Right atrium auricular region (tissue), 2 donors: Measurements from ENCODE around the gene RPS27A. TPM values are rescaled to one million over a fixed set of nuclear protein-coding genes. Genes with fewer than 3 reads are reported as not detected.

Experiments used
- DNase-seq: peaks from one replicate; pipeline ENCODE4 v3.0.0-alpha.2; 2019; ENCODE audit warnings: low spot score
- H3K27ac ChIP-seq, 2 donors: fragments of 200-600 bp; sonication (generic); 1 replicate in 1 of 2; 2 replicates in 1 of 2; pipeline ENCODE4 v1.5.1; 2016 to 2019
- H3K27me3 ChIP-seq, 2 donors: fragments of 200-600 bp; sonication (generic); one replicate each; pipeline versions ENCODE4 v1.5.1 to v1.6.0; 2017 to 2019
- H3K36me3 ChIP-seq: fragments of 200-600 bp; sonication (generic); one replicate; pipeline ENCODE4 v1.5.1; 2016
- H3K4me1 ChIP-seq, 2 donors: fragments of 200-600 bp; sonication (generic); one replicate each; pipeline versions ENCODE4 v1.5.1 to v1.6.0; 2017 to 2019
- H3K4me3 ChIP-seq, 2 donors: fragments of 200-600 bp; sonication (generic); 1 replicate in 1 of 2; 2 replicates in 1 of 2; pipeline ENCODE4 v1.5.1; 2017 to 2019; ENCODE audit warnings: mild to moderate bottlenecking in 1 of 2, moderate library complexity in 1 of 2
- H3K9me3 ChIP-seq, 2 donors: fragments of 200-600 bp; sonication (generic); one replicate each; pipeline ENCODE4 v1.5.1; 2019
- total RNA-seq, 2 donors: library from RNA; depleted of rRNA; stranded (reverse); fragments of >200 nt; gene quantifications; one replicate each; pipeline ENCODE4 v1.1.0, GENCODE V29; 2016
- TF ChIP-seq, protein P1 (sequence below), 2 donors: fragments of 200-600 bp; sonication (generic); IDR thresholded peaks; one replicate each; pipeline ENCODE4 v1.5.1; 2019; ENCODE audit warnings: antibody characterized with exemption in 2 of 2

RPS27A gene
- total RNA-seq, 2 donors from 2014 or later, result 613 to 1,505 TPM

DNA sequence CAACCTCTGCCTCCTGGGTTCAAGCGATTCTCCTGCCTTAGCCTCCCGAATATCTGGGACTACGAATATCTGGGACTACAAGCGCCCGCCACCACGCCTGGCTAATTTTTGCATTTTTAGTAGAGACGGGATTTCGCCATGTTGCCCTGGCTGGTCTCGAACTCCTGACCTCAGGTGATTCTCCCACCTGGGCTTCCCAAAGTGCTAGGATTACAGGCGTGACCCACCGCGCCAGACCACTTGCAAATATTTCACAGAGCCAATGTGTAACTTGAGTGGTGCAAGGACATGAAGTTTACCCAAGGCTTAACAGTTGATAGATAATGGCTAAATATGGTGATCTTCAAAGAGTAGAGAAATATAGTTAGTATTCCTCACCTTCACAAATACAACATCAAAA lies 50.6 kb downstream of the RPS27A start:
- no peak for DNase-seq
- Histone ChIP-seq H3K9me3 (no peaks in the 10 kb centered on the region), H3K27ac (peak overlapping the region; percentile 93), H3K36me3 (no peaks in the 10 kb centered on the region), H3K4me3 (peak overlapping the region; percentile 63 to 86), H3K27me3 (no peaks in the 10 kb centered on the region), H3K4me1 (peaks cover 0 to 26% of the 10 kb centered on the region in 2 donors)
- TF ChIP-seq, protein P1, sequence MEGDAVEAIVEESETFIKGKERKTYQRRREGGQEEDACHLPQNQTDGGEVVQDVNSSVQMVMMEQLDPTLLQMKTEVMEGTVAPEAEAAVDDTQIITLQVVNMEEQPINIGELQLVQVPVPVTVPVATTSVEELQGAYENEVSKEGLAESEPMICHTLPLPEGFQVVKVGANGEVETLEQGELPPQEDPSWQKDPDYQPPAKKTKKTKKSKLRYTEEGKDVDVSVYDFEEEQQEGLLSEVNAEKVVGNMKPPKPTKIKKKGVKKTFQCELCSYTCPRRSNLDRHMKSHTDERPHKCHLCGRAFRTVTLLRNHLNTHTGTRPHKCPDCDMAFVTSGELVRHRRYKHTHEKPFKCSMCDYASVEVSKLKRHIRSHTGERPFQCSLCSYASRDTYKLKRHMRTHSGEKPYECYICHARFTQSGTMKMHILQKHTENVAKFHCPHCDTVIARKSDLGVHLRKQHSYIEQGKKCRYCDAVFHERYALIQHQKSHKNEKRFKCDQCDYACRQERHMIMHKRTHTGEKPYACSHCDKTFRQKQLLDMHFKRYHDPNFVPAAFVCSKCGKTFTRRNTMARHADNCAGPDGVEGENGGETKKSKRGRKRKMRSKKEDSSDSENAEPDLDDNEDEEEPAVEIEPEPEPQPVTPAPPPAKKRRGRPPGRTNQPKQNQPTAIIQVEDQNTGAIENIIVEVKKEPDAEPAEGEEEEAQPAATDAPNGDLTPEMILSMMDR (IDR thresholded peaks at IDR 0.05), result no peak

Other genes starting within 250 kb of the RPS27A start
- 100 to 1,000 TPM; 152 to 203 TPM for gene RTN4, start 182.2 kb upstream of the RPS27A start, total RNA-seq
- gene CLHC1, start 395 bp upstream of the RPS27A start, total RNA-seq, result 1 to 10 TPM; 4.6 to 9.5 TPM
- 10 to 100 TPM; 25.1 to 29.8 TPM for gene MTIF2, start 36.5 kb downstream of the RPS27A start, total RNA-seq
- gene CCDC88A, start 187.2 kb downstream of the RPS27A start, total RNA-seq, result 10 to 100 TPM; 21.5 to 26.4 TPM